D721Med (cell line): ENCODE data around the gene KRTAP12-2.
"Not testable (repeated sequence)": the region's sequence is repeated elsewhere in the genome, so short reads cannot be mapped to it uniquely, and the experiment has no call there.

Source experiments
- DNase-seq: peaks from one replicate; pipeline ENCODE4 v3.0.0; 2011; ENCODE audit warnings: low spot score; ENCODE audit not compliant: insufficient read length
- FAIRE-seq: peaks from 2 replicates; lab custom pipeline; 2011; peaks lifted over from hg19 to GRCh38; lab: Jason Lieb, UNC
- CTCF ChIP-seq: IDR thresholded peaks from 2 replicates; pipeline ENCODE4 v1.5.1; 2012; ENCODE audit warnings: mild to moderate bottlenecking, control low read depth; ENCODE audit not compliant: insufficient read depth; ENCODE audit errors: missing control alignments

KRTAP12-2 gene

GRCh38 chr21:44695641-44696040 is 28.9 kb upstream of the KRTAP12-2 start:
- FAIRE-seq: no peak
- DNase-seq: no peak
- TF ChIP-seq CTCF: no peak

DNA sequence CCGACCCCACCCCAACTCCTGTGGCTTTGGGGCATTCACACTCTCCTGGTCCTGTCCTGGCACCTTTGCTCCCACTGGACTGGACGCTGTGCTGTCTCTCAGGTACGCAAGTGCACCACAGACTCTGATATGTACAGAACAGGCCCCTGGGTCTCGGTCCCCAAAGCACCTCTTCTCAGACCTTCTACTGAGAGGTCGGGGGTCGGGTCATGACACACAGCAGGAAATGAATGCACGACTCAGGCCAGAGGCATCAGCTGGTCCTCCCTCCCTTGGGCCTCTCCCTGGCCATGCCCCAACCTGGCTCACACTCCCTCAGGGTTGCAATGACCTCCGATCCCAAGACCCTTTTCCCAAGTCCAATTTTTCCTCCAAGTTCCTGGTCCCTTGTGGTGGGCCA is 28.5 kb upstream of the KRTAP12-2 start:
- DNase-seq (no peak), FAIRE-seq (no peak)
- no peak for TF ChIP-seq CTCF

- DNase-seq (no peak), FAIRE-seq (no peak)
- TF ChIP-seq CTCF: no peak
Observed at GRCh38 chr21:44694776-44695175, 28.0 kb upstream of the KRTAP12-2 start.

GRCh38 chr21:44692798-44693512 is 26.2 kb upstream of the KRTAP12-2 start:
- TF ChIP-seq CTCF: no peak
- no peak for FAIRE-seq
- DNase-seq: no peak

- FAIRE-seq: no peak
- no peak for DNase-seq
- no peak for TF ChIP-seq CTCF
Observed at GRCh38 chr21:44691686-44692085, 25.0 kb upstream of the KRTAP12-2 start.

DNA sequence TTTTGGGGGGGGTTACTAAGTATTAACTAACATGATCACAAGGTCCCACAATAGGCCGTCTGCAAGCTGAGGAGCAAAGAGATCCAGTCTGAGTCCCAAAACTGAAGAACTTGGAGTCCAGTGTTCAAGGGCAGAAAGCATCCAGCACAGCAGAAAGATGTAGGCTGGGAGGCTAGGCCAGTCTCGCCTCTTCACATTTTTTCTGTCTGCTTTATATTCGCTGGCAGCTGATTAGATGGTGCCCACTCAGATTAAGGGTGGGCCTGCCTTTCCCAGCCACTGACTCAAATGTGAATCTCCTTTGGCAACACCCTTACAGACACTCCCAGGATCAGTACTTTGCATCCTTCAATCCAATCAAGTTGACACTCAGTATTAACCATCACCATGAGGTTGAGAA is 23.0 kb upstream of the KRTAP12-2 start:
- not testable (repeated sequence) for FAIRE-seq

DNA sequence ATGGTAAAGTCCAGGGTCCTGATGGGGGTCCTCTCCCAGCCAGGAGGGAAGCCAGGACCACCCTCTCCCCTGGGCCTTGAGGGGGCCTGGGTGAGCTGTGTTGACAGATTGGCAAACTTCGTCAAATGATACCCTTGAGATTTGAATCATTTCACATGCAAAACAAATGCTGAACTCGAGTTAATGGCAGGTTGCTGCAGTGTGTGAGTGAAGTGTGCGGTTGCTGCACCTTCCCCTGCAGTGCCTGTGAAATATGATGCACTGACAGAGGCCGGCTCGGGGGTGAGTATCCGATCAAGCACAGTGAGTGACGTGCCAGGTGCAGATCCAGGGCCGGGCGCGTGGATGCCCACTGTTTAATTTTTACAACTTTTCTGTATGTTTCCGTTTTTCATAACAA is 20.9 kb upstream of the KRTAP12-2 start:
- no peak for DNase-seq
- no peak for TF ChIP-seq CTCF
- no peak for FAIRE-seq

More for the DNA sequence above, 23.0 kb upstream of the KRTAP12-2 start:
- DNase-seq: not testable (repeated sequence)
